NT2/D1 (cell line): Measurements from ENCODE around the gene KIRREL2.

ENCODE experiments used
- SUZ12 ChIP-seq: IDR thresholded peaks from 2 replicates; pipeline ENCODE4 v1.6.1; 2011; ENCODE audit not compliant: insufficient read length, insufficient read depth; ENCODE audit errors: extremely low read depth
- YY1 ChIP-seq: IDR thresholded peaks from 2 replicates; pipeline ENCODE4 v1.6.1; 2011; ENCODE audit not compliant: insufficient read length, insufficient read depth

DNA sequence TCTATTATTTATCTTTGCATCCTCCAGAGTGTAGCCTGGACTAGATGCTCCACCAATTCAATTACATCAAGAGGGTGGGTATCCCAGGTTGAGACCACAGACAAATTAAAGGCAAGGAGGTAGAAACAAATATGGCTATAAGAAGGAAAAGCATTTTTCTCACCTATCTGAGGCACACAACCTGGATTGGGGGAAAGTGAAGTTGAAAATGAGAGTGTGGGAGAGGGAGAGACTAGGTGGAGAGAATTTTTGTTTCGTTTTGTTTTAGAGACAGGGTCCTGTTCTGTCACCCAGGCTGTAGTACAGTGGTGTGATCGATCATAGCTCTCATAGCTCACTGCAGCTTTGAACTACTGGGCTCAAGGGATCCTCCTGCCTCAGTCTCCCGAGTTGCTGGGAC is 38.3 kb upstream of the KIRREL2 start:
- no peak for TF ChIP-seq SUZ12
- TF ChIP-seq YY1, result no peak
